Measurements from ENCODE around the gene NSG1. TPM values are rescaled to one million over a fixed set of nuclear protein-coding genes. Genes with fewer than 3 reads are reported as not detected.

The NSG1 gene
- total RNA-seq, 1 experiment from 2014 or later, result not detected

GRCh38 chr4:4423706-4424498, 37.0 kb downstream of the NSG1 start:
- CTCF ChIA-PET, result no interaction called here
- no peak for DNase-seq
- Histone ChIP-seq H3K9me3 (ENCODE audit: low read length) (no peaks in the 10 kb centered on the region), H3K9ac (ENCODE audit: low read length) (no peak overlapping the region), H3K27ac (ENCODE audit: low read length) (no peak overlapping the region), H3K36me3 (ENCODE audit: low read depth, low read length) (no peaks in the 10 kb centered on the region; the same call in 1 of the 2 replicates), H3K4me2 (ENCODE audit: low read length) (no peak overlapping the region), H3F3A (ENCODE audit: low read length, unreplicated experiment) (no peaks in the 10 kb centered on the region), H3K9me2 (replicated peaks; ENCODE audit: low read length) (no peaks in the 10 kb centered on the region), H3K27me3 (ENCODE audit: low read length) (no peaks in the 10 kb centered on the region), H4K20me1 (ENCODE audit: low read length) (no peaks in the 10 kb centered on the region), H3K4me1 (ENCODE audit: insufficient read depth, low read length) (no peaks in the 10 kb centered on the region), H3K79me2 (ENCODE audit: low read length) (no peaks in the 10 kb centered on the region), H3K4me3 (ENCODE audit: low read length) (no peak overlapping the region), H2AFZ (ENCODE audit: low read length) (no peak overlapping the region)
- intact Hi-C loops (cut with micrococcal nuclease), result no loop called here
- POLR2A ChIA-PET (ENCODE audit: unreplicated experiment), result no interaction called here
- no TSS peak for BruUV-seq (replicated peaks)
- ATAC-seq, result no peak
- TF ChIP-seq CTCF (conservative IDR thresholded peaks at IDR 0.05; ENCODE audit: low read depth, low read length) (no peak), EZH2phosphoT487 (IDR thresholded peaks at IDR 0.05; ENCODE audit: borderline replicate concordance, low read length) (no peak), EZH2 (IDR thresholded peaks at IDR 0.05; ENCODE audit: low read length, unreplicated experiment) (no peak)

GRCh38 chr4:4424499-4425115, 37.7 kb downstream of the NSG1 start:
- no peak overlapping the region for H3K4me3 ChIP-seq (ENCODE audit: low read length)
- CTCF ChIA-PET, result no interaction called here
- no peaks in the 10 kb centered on the region for H3K4me1 ChIP-seq (ENCODE audit: insufficient read depth, low read length)
- no peak for TF ChIP-seq EZH2 (IDR thresholded peaks at IDR 0.05; ENCODE audit: low read length, unreplicated experiment)
- TF ChIP-seq CTCF (conservative IDR thresholded peaks at IDR 0.05; ENCODE audit: low read depth, low read length), result no peak
- no peak for TF ChIP-seq EZH2phosphoT487 (IDR thresholded peaks at IDR 0.05; ENCODE audit: borderline replicate concordance, low read length)
- BruUV-seq (replicated peaks), result no TSS peak
- no peak overlapping the region for H2AFZ ChIP-seq (ENCODE audit: low read length)
- H3K9ac ChIP-seq (ENCODE audit: low read length), result no peak overlapping the region
- DNase-seq (no peak), ATAC-seq (no peak)
- POLR2A ChIA-PET (ENCODE audit: unreplicated experiment), result no interaction called here
- H3K36me3 ChIP-seq (ENCODE audit: low read depth, low read length), result no peaks in the 10 kb centered on the region; the same call in 1 of the 2 replicates
- no peaks in the 10 kb centered on the region for H3F3A ChIP-seq (ENCODE audit: low read length, unreplicated experiment)
- H4K20me1 ChIP-seq (ENCODE audit: low read length), result no peaks in the 10 kb centered on the region
- intact Hi-C loops (cut with micrococcal nuclease), result no loop called here
- H3K27ac ChIP-seq (ENCODE audit: low read length), result no peak overlapping the region
- H3K4me2 ChIP-seq (ENCODE audit: low read length), result no peak overlapping the region
- no peaks in the 10 kb centered on the region for H3K9me3 ChIP-seq (ENCODE audit: low read length)
- no peaks in the 10 kb centered on the region for H3K27me3 ChIP-seq (ENCODE audit: low read length)
- no peaks in the 10 kb centered on the region for H3K9me2 ChIP-seq (replicated peaks; ENCODE audit: low read length)
- no peaks in the 10 kb centered on the region for H3K79me2 ChIP-seq (ENCODE audit: low read length)
